Left ventricle myocardium inferior (tissue), 1 donor: ENCODE results near the gene C8G. TPM values are rescaled to one million over a fixed set of nuclear protein-coding genes. Genes with fewer than 3 reads are reported as not detected.

Source experiments
- DNase-seq: peaks from one replicate; pipeline ENCODE4 v3.0.0-alpha.2; 2020
- H3K27ac ChIP-seq: fragments of 200-600 bp; replicated peaks from 2 replicates; pipeline ENCODE4 v1.8.0; 2021
- H3K27me3 ChIP-seq: fragments of 200-600 bp; 2 replicates; pipeline ENCODE4 v1.8.0; 2021; ENCODE audit warnings: low read depth
- H3K36me3 ChIP-seq: fragments of 200-600 bp; 2 replicates; pipeline ENCODE4 v1.8.0; 2021
- H3K4me1 ChIP-seq: fragments of 200-600 bp; 2 replicates; pipeline ENCODE4 v1.8.0; 2021
- H3K4me3 ChIP-seq: fragments of 200-600 bp; 2 replicates; pipeline ENCODE4 v1.8.0; 2021; ENCODE audit warnings: mild to moderate bottlenecking, moderate library complexity
- H3K9me3 ChIP-seq: fragments of 200-600 bp; replicated peaks from 2 replicates; pipeline ENCODE4 v1.8.0; 2021
- CTCF ChIP-seq: fragments of 200-600 bp; IDR thresholded peaks from 2 replicates; pipeline ENCODE4 v1.8.0; 2021; ENCODE audit warnings: antibody characterized with exemption, mild to moderate bottlenecking, borderline replicate concordance
- intact Hi-C: fragments of 100-400 bp; cut with micrococcal nuclease; formaldehyde crosslinking; loops from one replicate; pipeline ENCODE4 v1.11.0; 2022
- total RNA-seq: library from RNA; stranded (reverse); fragmentation: NEBNext Ultra II Directional; extraction: Animal tissue kit (Norgen Biotek cat#: 25700); gene quantifications from one replicate; pipeline ENCODE4 v1.2.1, GENCODE V29; 2021
- donor health status: DM: no; HTN: yes; CAD: no; lungs with severe emphysema.

C8G gene
- total RNA-seq, 1 donor from 2014 or later = 3.6 TPM

GRCh38 chr9:136978073-136978864 lies 33.2 kb downstream of the C8G start:
- Histone ChIP-seq H3K4me1 (peaks cover 94% of the 10 kb centered on the region), H3K4me3 (peak overlapping the region; percentile 77), H3K27ac (peak overlapping the region; percentile 91), H3K9me3 (no peaks in the 10 kb centered on the region), H3K27me3 (no peaks in the 10 kb centered on the region), H3K36me3 (peaks cover 5% of the 10 kb centered on the region)
- TF ChIP-seq CTCF = no peak
- intact Hi-C loops = no loop called here
- peak; percentile 89 for DNase-seq

GRCh38 chr9:136978865-136979544 lies 34.0 kb downstream of the C8G start:
- no peak for DNase-seq

GRCh38 chr9:136979769-136980587 lies 34.9 kb downstream of the C8G start:
- DNase-seq = no peak
- Histone ChIP-seq H3K9me3 (no peaks in the 10 kb centered on the region), H3K36me3 (peaks cover 5% of the 10 kb centered on the region), H3K4me3 (peak overlapping the region; percentile 51), H3K27me3 (peaks cover 4% of the 10 kb centered on the region), H3K27ac (peak overlapping the region; percentile 91), H3K4me1 (peaks cover 92% of the 10 kb centered on the region)
- no peak for TF ChIP-seq CTCF
- intact Hi-C loops = no loop called here

More at GRCh38 chr9:136978865-136979544, 34.0 kb downstream of the C8G start:
- intact Hi-C loops = no loop called here
- H3K9me3 ChIP-seq = no peaks in the 10 kb centered on the region
- H3K4me1 ChIP-seq = peaks cover 92% of the 10 kb centered on the region
- peak overlapping the region; percentile 51 for H3K4me3 ChIP-seq
- no peak for TF ChIP-seq CTCF
- no peaks in the 10 kb centered on the region for H3K27me3 ChIP-seq
- H3K27ac ChIP-seq = peak overlapping the region; percentile 91
- H3K36me3 ChIP-seq = peaks cover 5% of the 10 kb centered on the region

- intact Hi-C loops = no loop called here
- H3K4me1 ChIP-seq = peaks cover 92% of the 10 kb centered on the region
Measured at GRCh38 chr9:136980669-136981478, 35.8 kb downstream of the C8G start.

More at GRCh38 chr9:136980669-136981478, 35.8 kb downstream of the C8G start:
- DNase-seq = no peak
- no peak for TF ChIP-seq CTCF
- Histone ChIP-seq H3K9me3 (no peaks in the 10 kb centered on the region), H3K36me3 (peaks cover 5% of the 10 kb centered on the region), H3K27me3 (peaks cover 13% of the 10 kb centered on the region), H3K4me3 (no peak overlapping the region), H3K27ac (peak overlapping the region; percentile 91)
